NCI-H2196 (cell line): ENCODE measurements around the gene CYP26A1.

Experiments
- DNase-seq: peaks from one replicate; lab custom pipeline; 2025; ENCODE audit not compliant: unreplicated experiment; lab: John Stamatoyannopoulos, UW

Gene CYP26A1, protein sequence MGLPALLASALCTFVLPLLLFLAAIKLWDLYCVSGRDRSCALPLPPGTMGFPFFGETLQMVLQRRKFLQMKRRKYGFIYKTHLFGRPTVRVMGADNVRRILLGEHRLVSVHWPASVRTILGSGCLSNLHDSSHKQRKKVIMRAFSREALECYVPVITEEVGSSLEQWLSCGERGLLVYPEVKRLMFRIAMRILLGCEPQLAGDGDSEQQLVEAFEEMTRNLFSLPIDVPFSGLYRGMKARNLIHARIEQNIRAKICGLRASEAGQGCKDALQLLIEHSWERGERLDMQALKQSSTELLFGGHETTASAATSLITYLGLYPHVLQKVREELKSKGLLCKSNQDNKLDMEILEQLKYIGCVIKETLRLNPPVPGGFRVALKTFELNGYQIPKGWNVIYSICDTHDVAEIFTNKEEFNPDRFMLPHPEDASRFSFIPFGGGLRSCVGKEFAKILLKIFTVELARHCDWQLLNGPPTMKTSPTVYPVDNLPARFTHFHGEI

DNA sequence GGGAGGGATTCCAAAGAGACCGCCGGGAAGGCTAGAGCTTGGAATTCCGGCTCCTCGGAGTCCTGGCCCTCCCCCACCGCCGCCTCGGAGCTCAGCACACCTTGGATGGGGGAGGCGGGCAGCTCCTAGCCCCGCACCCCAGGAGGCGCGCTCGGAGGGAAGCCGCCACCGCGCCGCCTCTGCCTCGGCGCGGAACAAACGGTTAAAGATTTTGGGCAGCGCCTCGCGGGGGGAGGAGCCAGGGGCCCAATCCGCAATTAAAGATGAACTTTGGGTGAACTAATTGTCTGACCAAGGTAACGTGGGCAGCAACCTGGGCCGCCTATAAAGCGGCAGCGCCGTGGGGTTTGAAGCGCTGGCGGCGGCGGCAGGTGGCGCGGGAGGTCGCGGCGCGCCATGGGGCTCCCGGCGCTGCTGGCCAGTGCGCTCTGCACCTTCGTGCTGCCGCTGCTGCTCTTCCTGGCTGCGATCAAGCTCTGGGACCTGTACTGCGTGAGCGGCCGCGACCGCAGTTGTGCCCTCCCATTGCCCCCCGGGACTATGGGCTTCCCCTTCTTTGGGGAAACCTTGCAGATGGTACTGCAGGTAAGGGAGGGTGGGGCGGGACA, at the start of gene CYP26A1:
Gene CYP26A1 (plus strand): TSS at position 355 of the 608 bp plus-strand sequence. CDS start 42 bp downstream, at position 397.
- DNase-seq = no peak

GRCh38 chr10:93026072-93026471, 47.6 kb upstream of the CYP26A1 start:
- DNase-seq = no peak

DNA sequence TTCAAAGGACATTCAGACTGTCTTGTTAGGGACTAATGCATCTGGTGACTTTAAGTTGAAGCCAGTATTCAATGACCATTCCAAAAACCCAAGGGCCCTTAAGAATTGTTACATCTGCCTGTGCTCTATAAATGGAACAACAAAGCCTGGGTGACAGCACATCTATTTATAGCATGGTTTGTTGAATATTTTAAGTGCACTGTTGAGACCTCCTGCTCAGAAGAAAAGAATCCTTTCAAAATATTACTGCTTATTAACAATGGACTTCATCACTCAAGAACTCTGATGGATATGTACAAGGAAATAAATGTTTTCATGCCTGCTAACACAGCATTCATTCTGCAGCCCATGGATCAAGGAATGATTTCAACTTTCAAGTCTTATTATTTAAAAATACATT, 46.2 kb upstream of the CYP26A1 start:
- DNase-seq = no peak

GRCh38 chr10:93028883-93029282, 44.8 kb upstream of the CYP26A1 start:
- DNase-seq = no peak

GRCh38 chr10:93030409-93030808, 43.3 kb upstream of the CYP26A1 start:
- DNase-seq = no peak

DNA sequence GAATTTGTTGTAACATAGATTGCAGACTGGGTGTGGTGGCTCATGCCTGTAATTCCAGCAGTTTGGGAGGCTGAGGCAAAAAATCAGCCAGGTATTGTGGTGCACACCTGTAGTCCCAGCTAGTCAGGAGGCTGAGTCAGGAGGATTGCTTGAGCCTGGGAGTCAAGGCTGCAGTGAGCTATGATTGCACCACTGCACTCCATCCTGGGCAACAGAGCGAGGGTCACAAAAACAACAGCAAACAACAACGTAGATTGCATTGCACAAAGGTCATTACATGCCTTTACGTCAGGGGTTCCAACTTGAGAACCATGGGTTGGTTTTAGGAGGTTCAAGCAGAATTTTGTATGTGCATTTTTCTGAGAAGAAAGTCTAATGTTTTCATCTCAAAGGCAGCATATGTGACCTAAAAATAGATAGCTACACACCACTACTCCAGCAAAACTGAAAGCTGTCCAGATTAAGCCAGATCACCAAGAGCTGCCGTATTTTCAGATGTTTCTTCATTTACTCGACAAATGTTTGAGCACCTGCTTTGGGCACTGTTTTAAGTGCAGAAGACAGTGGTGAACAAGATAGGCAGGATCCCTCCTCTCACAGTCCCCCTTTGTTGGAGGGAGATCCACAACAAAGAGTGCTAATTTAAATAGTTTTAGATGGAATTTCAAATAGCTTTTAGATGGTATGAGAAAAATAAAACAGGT, 41.4 kb upstream of the CYP26A1 start:
- no peak for DNase-seq

GRCh38 chr10:93032809-93033137, 40.9 kb upstream of the CYP26A1 start:
- no peak for DNase-seq

GRCh38 chr10:93034426-93034825, 39.3 kb upstream of the CYP26A1 start:
- no peak for DNase-seq

DNA sequence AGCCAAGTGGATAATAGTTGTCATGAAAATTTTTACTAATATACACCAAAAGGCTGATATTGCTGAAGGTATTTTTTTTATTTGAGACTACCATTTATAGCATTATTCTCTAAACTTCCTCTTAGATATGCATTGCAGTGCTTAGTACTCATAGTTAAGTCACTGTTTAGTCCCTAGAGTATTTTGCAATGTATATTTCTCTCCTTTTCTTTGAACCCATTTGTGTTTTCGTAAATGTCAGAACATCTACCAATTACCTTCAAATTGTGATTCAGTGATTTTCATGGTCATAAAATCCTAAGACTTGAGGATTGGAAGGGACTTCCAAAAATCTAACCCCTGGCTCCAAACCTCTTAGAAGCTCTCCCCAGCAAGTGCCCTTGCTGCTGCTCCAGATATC, 34.6 kb upstream of the CYP26A1 start:
- DNase-seq = no peak

GRCh38 chr10:93039721-93040120, 34.0 kb upstream of the CYP26A1 start:
- DNase-seq = no peak

- DNase-seq = no peak
These were observed 19.2 kb upstream of the CYP26A1 start for GRCh38 chr10:93054486-93054885.

- no peak for DNase-seq
These were observed 15.6 kb upstream of the CYP26A1 start for GRCh38 chr10:93058139-93058538.

DNA sequence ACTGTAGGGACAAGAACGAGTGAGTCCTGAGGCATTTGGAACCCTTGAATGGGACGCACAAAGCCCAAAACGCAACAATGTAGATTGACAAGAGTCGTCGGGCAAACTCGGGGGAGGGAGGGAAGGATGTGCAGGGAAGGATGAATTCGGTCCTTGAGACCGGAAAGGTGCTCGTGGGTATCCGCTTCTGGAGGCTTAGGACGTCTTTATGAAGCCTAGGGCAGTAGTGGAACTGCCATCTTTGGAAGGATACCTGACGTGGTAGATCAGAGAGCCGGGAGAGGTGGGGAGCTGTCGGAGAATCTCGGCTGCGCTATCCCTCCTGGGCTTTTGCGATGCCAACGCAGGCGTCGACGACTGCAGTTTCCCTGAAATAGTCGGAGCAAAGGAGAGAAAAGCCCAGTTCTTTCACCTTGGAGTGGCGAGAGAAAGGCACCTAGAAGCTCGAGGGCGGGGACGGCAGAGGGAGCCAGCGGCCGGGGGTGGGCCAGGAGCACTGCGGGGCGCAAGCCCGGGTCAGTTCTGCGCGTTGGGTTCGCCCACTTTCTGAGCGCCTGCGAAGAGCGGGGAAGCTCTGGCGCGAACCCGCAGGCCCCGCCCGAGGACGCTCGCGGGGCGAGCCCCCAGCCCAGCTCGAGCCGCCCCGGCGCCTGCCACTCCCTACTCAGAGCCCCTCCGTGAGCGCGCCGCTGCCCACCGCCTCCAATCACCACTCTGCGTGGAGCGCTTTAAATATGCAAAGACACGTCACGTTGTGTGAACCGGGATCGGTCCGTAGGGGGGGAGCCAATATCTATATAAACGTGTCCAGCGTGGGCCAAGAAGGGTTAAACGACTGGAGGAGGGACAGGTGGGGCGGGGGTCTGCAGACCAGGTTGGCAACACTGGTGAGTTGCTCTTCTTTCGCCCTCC, 13.5 kb upstream of the CYP26A1 start, which contains the start of gene CYP26C1:
Gene CYP26C1 (plus strand): TSS at position 824 of the 912 bp plus-strand sequence. CDS start 466 bp downstream, outside the sequence.
- no peak for DNase-seq

DNA sequence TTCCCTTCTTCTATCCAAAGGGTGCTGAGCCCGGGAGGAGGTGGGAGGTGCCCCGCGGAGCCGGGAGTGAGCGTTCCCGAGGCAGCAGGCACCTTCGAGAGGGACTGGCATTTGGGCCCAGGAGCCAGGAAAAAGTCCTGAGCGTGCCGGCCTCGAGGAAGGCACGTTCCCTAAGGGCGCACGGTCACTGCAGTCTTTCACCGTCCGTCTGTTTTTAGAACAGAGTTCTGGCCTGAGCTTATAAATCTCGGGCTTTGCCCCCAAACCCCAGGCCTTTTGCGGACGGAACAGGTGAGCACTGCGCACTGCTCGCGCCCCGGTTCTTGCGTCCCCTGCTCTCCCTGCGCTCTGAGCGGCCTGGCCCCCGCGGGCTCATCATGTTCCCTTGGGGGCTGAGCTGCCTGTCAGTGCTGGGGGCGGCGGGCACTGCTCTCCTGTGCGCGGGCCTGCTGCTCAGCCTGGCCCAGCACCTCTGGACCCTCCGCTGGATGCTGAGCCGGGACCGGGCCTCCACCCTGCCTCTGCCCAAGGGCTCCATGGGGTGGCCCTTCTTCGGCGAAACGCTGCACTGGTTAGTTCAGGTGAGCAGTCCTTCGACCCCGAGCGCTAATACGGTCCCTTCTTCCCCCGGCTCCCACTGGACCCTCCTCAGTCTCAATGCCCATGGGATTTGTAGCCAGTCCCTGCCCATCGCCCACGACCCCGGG, 12.7 kb upstream of the CYP26A1 start:
- no peak for DNase-seq

DNA sequence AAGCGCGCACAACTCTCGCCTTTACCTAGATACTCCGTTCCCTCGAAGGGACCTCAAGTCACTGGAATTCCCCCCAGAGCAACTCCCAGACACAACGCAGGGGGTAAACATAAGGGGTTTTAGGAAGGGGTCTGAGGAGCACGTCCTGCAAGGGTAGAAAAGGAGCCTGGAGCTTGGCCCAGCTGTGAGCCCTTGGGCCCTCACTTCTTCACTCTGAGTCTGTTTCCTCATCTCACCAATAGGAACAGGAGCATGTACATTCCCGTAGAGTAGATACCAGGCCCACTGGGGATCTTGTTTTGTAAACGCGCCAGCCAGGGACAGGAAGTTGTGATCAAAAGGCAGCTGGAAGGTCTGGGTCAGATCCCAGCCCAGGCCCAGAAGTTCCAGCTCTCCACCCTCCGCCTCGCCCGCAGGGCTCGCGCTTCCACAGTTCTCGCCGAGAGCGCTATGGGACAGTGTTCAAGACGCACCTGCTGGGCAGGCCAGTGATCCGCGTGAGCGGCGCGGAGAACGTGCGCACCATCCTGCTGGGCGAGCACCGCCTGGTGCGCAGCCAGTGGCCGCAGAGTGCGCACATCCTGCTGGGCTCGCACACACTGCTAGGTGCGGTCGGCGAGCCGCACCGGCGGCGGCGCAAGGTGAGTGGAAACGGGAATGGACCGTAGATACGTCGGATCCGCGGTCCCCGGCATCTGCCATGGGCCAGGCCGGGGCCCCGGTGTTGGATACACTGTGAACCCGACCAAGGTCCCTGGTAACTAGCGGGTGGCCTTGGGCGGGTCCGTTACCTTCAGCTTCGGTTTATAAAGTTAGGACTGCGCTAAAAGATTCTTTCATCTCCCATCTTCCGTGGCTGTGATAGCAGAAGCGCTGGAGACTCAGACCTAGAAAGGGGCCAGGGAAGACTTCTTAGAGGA, 11.8 kb upstream of the CYP26A1 start:
- no peak for DNase-seq

- no peak for DNase-seq
These were observed 11.1 kb upstream of the CYP26A1 start for GRCh38 chr10:93062514-93063143.

DNA sequence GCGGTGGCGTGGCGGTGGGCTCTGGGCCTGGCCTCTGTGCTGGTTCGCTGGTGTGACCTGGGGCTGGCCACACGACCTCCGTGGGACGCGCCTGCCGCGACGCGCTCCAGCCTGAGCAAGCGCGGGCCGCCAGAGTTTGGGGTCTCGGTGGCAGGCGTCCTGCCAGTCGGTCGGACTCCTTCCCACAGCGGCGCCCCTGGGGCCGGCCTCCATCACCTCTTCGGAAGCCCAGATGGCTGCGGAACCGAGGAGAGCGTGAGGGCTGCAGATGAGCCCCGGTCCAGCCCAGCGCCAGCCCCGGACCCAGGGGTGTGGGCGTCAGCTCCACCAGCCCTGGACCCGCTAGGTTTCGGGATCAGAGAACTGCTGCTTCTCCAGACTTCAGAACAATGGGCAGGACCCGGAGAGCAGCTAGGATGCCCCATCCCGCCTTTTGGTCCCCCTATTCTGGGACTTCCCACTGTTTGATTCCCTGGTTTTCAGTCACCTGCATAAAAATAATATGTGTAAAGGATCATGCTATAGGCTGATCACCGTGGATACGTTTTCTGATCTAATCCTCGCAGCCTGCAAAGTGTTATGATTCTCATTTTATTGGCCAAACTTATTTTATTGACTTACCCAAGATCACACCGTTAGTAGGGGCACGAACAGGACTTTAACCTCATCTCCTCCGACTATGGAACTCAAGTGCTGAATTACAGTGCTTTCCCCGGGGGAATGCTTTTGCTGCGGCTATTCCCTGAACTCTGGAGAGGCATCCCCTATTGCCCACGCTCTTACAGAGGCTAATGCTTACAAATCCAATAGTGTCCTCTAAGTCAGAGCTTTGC, 10.3 kb upstream of the CYP26A1 start:
- DNase-seq = no peak
